Measurements from ENCODE around the gene MACROD1.

- no peak for TF ChIP-seq CTCF (IDR thresholded peaks at IDR 0.05 in 8 of 11, conservative IDR thresholded peaks at IDR 0.05 in 3 of 11)
- no peak for TF ChIP-seq POLR2A (IDR thresholded peaks at IDR 0.05)
These were observed 144.2 kb downstream of the MACROD1 start for GRCh38 chr11:64021757-64022093.

All from spleen (tissue), 7 donors.